ENCODE measurements around the gene LAMC3. TPM values are rescaled to one million over a fixed set of nuclear protein-coding genes. Genes with fewer than 3 reads are reported as not detected.

LAMC3 gene
- total RNA-seq, 1 donor from 2014 or later: not detected

- Histone ChIP-seq H3K9me3 (ENCODE audit: low read depth) (no peaks in the 10 kb centered on the region), H3K27me3 (no peaks in the 10 kb centered on the region), H3K36me3 (peaks cover 11% of the 10 kb centered on the region), H2AFZ (replicated peaks) (peak within 1 kb of the TSS; percentile 77), H3K27ac (peak within 1 kb of the TSS; percentile 54), H3K4me2 (peak within 1 kb of the TSS; percentile 78), H3K4me1 (peaks cover 5% of the 10 kb centered on the region), H3F3A (ENCODE audit: low read depth) (peaks cover 17% of the 10 kb centered on the region), H3K9ac (peak within 1 kb of the TSS; percentile 96), H3K4me3 (peak within 1 kb of the TSS; percentile 95), H3K79me2 (ENCODE audit: low read depth) (peaks cover 27% of the 10 kb centered on the region), H4K20me1 (ENCODE audit: low read depth) (peaks cover 9% of the 10 kb centered on the region)
- Mint-ChIP-seq H3K4me3 (peak within 1 kb of the TSS; percentile 99), H3K27ac (peak within 1 kb of the TSS; percentile 97), H3K4me1 (peaks cover 11% of the 10 kb centered on the region), H3K9me3 (no peaks in the 10 kb centered on the region), H3K27me3 (ENCODE audit: insufficient read depth, low read depth) (peaks cover 4% of the 10 kb centered on the region), H3K36me3 (peaks cover 14% of the 10 kb centered on the region)
- peak; percentile 100 for DNase-seq (ENCODE audit: low spot score)
- TF ChIP-seq EZH2phosphoT487 (IDR thresholded peaks at IDR 0.05) (no peak), EZH2 (IDR thresholded peaks at IDR 0.05) (no peak)
- TF ChIP-seq, protein P1, sequence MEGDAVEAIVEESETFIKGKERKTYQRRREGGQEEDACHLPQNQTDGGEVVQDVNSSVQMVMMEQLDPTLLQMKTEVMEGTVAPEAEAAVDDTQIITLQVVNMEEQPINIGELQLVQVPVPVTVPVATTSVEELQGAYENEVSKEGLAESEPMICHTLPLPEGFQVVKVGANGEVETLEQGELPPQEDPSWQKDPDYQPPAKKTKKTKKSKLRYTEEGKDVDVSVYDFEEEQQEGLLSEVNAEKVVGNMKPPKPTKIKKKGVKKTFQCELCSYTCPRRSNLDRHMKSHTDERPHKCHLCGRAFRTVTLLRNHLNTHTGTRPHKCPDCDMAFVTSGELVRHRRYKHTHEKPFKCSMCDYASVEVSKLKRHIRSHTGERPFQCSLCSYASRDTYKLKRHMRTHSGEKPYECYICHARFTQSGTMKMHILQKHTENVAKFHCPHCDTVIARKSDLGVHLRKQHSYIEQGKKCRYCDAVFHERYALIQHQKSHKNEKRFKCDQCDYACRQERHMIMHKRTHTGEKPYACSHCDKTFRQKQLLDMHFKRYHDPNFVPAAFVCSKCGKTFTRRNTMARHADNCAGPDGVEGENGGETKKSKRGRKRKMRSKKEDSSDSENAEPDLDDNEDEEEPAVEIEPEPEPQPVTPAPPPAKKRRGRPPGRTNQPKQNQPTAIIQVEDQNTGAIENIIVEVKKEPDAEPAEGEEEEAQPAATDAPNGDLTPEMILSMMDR (IDR thresholded peaks at IDR 0.05): no peak
Measured at GRCh38 chr9:131125288-131126058, 116.5 kb downstream of the LAMC3 start, which contains the start of gene NUP214. TSS of gene NUP214 (plus strand) at chr9:131125586. CDS start at chr9:131125705, 119 bp downstream.

DNA sequence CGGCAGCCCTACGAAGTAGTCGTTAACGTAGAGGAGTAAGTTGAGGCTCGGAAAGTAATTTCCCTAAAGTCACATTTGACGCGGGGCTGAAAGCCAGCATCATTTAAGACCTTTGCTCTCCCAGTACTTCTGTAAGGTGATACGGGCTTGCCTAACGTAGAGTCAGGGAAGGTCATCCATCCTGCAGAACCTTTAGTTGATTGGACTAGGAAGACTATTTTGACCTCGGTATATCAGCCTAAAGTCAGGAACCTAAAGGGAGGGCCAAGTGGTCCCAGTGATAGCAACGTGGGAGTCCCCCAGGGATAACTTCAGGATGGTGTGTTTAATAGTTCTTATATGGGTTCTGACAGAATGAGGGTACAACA is 117.1 kb downstream of the LAMC3 start:
- Histone ChIP-seq H3K36me3 (peaks cover 11% of the 10 kb centered on the region), H2AFZ (replicated peaks) (no peak overlapping the region), H4K20me1 (ENCODE audit: low read depth) (peaks cover 9% of the 10 kb centered on the region), H3K4me3 (peak overlapping the region; percentile 95), H3K27me3 (no peaks in the 10 kb centered on the region), H3K9me3 (ENCODE audit: low read depth) (no peaks in the 10 kb centered on the region), H3K4me2 (peak overlapping the region; percentile 78), H3K79me2 (ENCODE audit: low read depth) (peaks cover 27% of the 10 kb centered on the region), H3K27ac (no peak overlapping the region), H3F3A (ENCODE audit: low read depth) (peaks cover 17% of the 10 kb centered on the region), H3K4me1 (peaks cover 5% of the 10 kb centered on the region), H3K9ac (peak overlapping the region; percentile 96)
- Mint-ChIP-seq H3K36me3 (peaks cover 14% of the 10 kb centered on the region), H3K27ac (peak overlapping the region; percentile 30), H3K9me3 (no peaks in the 10 kb centered on the region), H3K4me3 (peak overlapping the region; percentile 99), H3K27me3 (ENCODE audit: insufficient read depth, low read depth) (peaks cover 4% of the 10 kb centered on the region), H3K4me1 (peaks cover 11% of the 10 kb centered on the region)
- peak; percentile 13 for DNase-seq (ENCODE audit: low spot score)
- TF ChIP-seq, protein P1 (IDR thresholded peaks at IDR 0.05): no peak
- TF ChIP-seq EZH2phosphoT487 (IDR thresholded peaks at IDR 0.05): no peak
- TF ChIP-seq EZH2 (IDR thresholded peaks at IDR 0.05): no peak

GRCh38 chr9:131129183-131129582 is 120.2 kb downstream of the LAMC3 start:
- H3K27ac Mint-ChIP-seq: no peak overlapping the region
- peaks cover 11% of the 10 kb centered on the region for H3K36me3 ChIP-seq

More at GRCh38 chr9:131129183-131129582, 120.2 kb downstream of the LAMC3 start:
- no peaks in the 10 kb centered on the region for H3K27me3 ChIP-seq
- H3K27ac ChIP-seq: no peak overlapping the region
- H2AFZ ChIP-seq (replicated peaks): no peak overlapping the region
- H3K9me3 ChIP-seq (ENCODE audit: low read depth): no peaks in the 10 kb centered on the region
- H3K4me1 ChIP-seq: peaks cover 5% of the 10 kb centered on the region
- H3F3A ChIP-seq (ENCODE audit: low read depth): peaks cover 3% of the 10 kb centered on the region
- H3K4me2 ChIP-seq: no peak overlapping the region
- Mint-ChIP-seq H3K27me3 (ENCODE audit: insufficient read depth, low read depth) (peaks cover 4% of the 10 kb centered on the region), H3K36me3 (peaks cover 23% of the 10 kb centered on the region), H3K9me3 (no peaks in the 10 kb centered on the region), H3K4me3 (no peak overlapping the region), H3K4me1 (peaks cover 11% of the 10 kb centered on the region)
- TF ChIP-seq EZH2 (IDR thresholded peaks at IDR 0.05): no peak
- no peak for TF ChIP-seq EZH2phosphoT487 (IDR thresholded peaks at IDR 0.05)
- TF ChIP-seq, protein P1 (IDR thresholded peaks at IDR 0.05): no peak
- no peak overlapping the region for H3K9ac ChIP-seq
- peaks cover 9% of the 10 kb centered on the region for H4K20me1 ChIP-seq (ENCODE audit: low read depth)
- peaks cover 27% of the 10 kb centered on the region for H3K79me2 ChIP-seq (ENCODE audit: low read depth)
- H3K4me3 ChIP-seq: no peak overlapping the region
- DNase-seq (ENCODE audit: low spot score): no peak

All from neural progenitor cell (in vitro differentiated cells).